HepG2 (cell line): ENCODE data around the gene TRPV5.

Source experiments
- GATA4 ChIP-seq: sonication (generic); IDR thresholded peaks from 2 replicates; pipeline ENCODE4 v1.6.1; 2016; ENCODE audit warnings: antibody characterized with exemption, low read depth, borderline replicate concordance
- MED1 ChIP-seq: sonication (generic); formaldehyde crosslinking; IDR thresholded peaks from 2 replicates; pipeline ENCODE4 v1.4.0; 2020; ENCODE audit warnings: missing genetic modification reagents

GRCh38 chr7:142961973-142962926 lies 28.7 kb upstream of the TRPV5 start, which contains the start of gene KEL:
- TF ChIP-seq MED1, result no peak
- no peak for TF ChIP-seq GATA4
